HPDE6-E6E7 (cell line): ENCODE measurements around the gene DOCK11.
"Not testable (repeated sequence)": the region's sequence is repeated elsewhere in the genome, so short reads cannot be mapped to it uniquely, and the experiment has no call there.

Source experiments
- DNase-seq: peaks from one replicate; pipeline ENCODE4 v3.0.0; 2011; ENCODE audit warnings: missing footprints; ENCODE audit errors: extremely low spot score

Gene DOCK11

DNA sequence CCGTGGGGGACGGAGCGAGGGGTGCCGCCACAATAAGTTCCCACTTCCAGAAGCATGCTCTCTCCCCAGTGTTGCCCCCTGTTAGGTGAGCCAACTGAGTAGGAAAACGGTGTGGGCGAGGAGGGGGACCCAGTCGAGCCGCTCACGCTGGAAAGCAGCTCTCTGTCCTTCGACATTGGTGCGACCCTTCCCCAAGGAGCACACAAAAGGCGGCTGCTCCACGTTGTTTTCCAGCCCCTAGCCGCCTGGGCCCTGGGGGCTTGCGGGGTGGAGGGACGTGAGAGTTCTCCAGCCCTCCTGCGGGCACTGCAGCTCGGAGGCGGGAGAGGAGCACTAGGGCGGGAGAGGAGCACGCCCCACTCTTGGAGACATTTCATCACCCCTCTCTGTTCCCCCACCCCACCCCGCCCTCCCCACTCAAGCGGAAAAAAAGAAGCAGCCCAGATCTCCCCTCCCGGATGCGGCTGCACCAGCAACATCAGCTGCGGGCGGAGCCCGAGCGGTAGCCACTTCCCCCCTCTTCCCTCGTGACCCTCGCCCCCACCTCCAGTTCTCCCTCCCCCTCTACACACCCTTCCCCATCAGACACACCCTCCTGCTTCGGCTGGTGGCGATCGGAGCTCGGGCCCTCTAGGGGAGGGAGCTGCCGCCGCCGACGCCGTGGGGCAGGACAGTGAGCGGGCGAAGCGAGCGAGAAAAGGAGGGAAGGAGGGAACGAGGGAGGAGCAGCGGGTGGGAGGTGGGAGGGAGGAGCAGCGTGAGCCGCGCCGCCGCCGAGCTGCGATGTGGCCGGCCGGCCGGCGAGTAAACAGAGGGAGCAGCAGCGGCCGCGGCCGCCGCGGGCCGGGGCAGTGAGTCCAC, at the start of gene DOCK11:
DOCK11 (plus strand) TSS at position 755 of the 861 bp plus-strand sequence. CDS start 157 bp downstream, outside the sequence.
- DNase-seq, result no peak

GRCh38 chrX:118448273-118448783, 47.3 kb upstream of the DOCK11 start:
- no peak for DNase-seq

- DNase-seq, result no peak
Observed at GRCh38 chrX:118455013-118455412, 40.6 kb upstream of the DOCK11 start.

GRCh38 chrX:118459494-118459893, 36.1 kb upstream of the DOCK11 start:
- DNase-seq, result peak; percentile 19

- DNase-seq, result no peak
Observed at GRCh38 chrX:118464501-118464900, 31.1 kb upstream of the DOCK11 start.

GRCh38 chrX:118468122-118468521, 27.5 kb upstream of the DOCK11 start:
- no peak for DNase-seq

- DNase-seq, result not testable (repeated sequence)
Observed at GRCh38 chrX:118470721-118471347, 24.8 kb upstream of the DOCK11 start.

GRCh38 chrX:118474586-118474985, 21.0 kb upstream of the DOCK11 start:
- no peak for DNase-seq

GRCh38 chrX:118475903-118476302, 19.7 kb upstream of the DOCK11 start:
- no peak for DNase-seq

GRCh38 chrX:118480172-118480571, 15.4 kb upstream of the DOCK11 start:
- DNase-seq, result no peak

DNA sequence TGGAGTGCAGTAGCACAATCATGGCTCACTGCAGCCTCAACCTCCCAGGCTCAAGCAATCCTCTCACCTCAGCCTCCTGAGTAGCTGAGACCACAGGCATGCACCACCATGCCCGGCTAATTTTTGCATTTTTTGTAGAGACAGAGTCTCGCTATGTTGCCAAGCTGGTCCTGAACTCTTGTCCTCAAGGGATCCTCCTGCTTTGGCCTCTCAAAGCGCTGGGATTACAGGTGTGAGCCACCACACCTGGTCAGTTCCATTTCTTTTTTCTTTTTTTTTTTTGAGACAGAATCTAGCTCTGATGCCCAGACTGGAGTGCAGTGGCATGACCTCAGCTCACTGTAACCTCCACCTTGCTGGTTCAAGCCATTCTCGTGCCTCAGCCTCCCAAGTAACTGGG, 13.2 kb upstream of the DOCK11 start:
- not testable (repeated sequence) for DNase-seq

GRCh38 chrX:118484216-118484903, 11.3 kb upstream of the DOCK11 start:
- DNase-seq, result no peak

- not testable (repeated sequence) for DNase-seq
Observed at GRCh38 chrX:118486693-118487092, 8.9 kb upstream of the DOCK11 start.

DNA sequence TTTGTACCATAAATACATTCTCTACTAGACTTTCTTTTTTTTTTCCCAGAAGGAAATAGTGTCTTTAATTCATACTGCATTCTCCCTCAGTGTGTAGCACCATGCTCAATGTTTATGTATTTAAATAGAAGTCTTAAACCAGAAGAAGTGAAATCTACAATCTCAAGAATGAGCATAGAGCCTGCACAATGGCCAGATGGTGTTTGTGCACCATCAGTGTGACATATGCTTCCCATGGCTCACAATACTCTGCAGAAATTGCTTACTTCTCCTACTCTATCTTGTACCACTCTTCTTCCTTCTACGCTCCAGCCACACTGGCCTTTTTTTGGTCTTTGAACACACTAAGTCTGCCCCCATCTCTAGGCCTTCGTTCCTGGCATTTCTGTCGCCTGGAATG, 2.6 kb upstream of the DOCK11 start:
- DNase-seq, result no peak

- no peak for DNase-seq
Observed at GRCh38 chrX:118493653-118494297, 1.8 kb upstream of the DOCK11 start.

DNA sequence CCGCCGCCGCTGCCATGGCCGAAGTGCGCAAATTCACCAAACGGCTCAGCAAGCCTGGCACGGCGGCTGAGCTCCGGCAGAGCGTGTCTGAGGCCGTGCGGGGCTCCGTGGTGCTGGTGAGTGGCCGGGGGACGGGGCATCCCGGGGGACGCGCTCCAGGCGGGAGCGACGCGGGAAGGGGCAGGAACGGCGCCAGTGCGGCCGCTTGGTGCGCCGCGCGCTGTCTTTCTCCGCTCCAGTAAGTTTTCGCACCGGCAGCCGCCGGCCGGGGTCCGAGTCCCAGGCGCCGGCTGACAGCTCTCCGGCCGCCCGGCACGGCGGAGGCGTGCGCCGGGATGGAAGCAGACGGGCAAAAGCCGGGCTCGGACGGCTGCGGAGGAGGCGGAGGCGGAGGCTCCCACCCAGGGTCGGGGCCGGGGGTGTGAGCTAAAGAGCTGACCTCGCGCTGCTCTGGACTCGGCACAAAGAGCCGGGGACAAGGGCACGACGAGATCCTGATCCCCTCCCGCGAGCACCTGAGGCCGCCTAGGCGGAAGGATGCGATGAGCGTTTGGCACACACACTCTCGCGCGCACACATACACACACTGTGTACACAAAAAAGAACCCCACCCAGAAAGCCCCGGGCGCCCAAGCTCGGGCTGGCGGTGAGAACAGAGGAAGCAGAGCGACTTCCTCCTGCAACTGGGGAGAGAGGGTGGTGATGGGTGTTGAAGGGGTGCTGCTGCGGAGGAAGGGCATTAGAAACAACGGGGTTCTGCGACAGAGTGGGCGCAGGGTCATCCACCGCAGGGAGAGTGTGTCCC, 545 bp downstream of the DOCK11 start:
- DNase-seq, result no peak

DNA sequence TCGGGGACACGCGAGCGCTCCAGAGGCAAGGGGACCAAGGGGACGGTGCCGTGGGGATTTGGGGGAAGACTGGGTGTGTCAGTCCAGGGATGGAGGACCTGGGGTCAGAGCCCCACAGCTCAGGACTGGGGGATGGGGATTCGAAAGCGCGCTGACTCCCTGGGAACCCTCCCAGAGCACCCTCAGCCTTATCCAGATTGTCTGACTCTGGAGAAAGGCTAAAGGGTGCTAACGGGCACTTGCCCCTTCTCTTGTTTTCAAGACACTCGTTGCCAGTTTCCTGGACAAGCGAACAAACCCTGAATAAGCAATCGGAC, 1.1 kb downstream of the DOCK11 start:
- DNase-seq, result no peak

- DNase-seq, result no peak
Observed at GRCh38 chrX:118497180-118497818, 1.7 kb downstream of the DOCK11 start.

GRCh38 chrX:118498351-118498750, 2.7 kb downstream of the DOCK11 start:
- DNase-seq, result no peak

DNA sequence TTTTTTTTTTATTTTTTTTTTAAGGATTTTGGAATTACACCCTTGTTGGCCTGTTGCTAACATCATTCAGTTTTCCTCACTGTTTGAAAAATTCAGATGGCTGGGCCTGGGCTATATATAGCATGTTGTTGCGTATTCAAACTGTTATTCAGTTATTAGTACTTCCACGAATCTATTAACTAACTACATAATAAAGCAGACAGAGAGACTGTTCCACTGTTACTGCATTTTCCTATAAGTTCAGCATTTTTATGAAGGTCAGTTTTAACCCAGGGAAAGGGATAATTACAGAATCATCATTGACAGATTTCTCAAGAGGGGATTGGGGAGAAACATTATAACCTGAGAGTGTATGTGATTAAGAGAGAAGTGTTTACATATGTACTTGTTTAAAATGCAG, 3.1 kb downstream of the DOCK11 start:
- DNase-seq, result no peak

DNA sequence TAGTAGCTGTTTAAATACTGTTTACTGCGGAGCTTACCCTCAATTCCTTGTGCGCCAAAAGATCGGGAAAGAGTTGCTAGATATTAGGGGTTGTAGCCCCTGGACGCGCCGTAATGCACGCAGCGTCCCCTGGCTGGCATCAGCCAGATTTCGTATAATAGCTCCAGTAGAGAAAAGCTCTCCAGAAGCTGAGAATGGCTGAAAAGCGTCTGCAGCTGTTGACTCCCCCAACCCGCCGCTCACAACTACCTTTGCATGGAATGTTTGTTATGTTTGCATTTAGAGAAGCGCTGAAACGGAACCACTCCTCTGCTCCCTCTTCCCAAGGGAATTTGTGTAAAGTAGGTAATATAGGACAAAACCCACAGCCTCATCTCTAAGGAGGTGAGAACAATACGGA, 3.7 kb downstream of the DOCK11 start:
- no peak for DNase-seq
